GM12878 (cell line): ENCODE measurements around the gene CINP. TPM values are rescaled to one million over a fixed set of nuclear protein-coding genes. Genes with fewer than 3 reads are reported as not detected.
A peak's percentile ranks its signal among the peaks of the same experiment; 100 is the strongest.

Experiments used
- ATAC-seq: fragments of 200-7000 bp; cut with Tn5 transposase; 3 replicates; pipeline ENCODE4 v1.9.1; 2020; ENCODE audit warnings: mild to moderate bottlenecking, moderate library complexity
- BruUV-seq: library from RNA; stranded (reverse); fragments of 400-500 nt; replicated peaks from 2 replicates; lab custom pipeline; 2021; lab: Mats Ljungman, UMichigan
- CTCF ChIA-PET: fragments of 300-600 bp; sonication (Branson Sonifier 250); formaldehyde crosslinking; extraction: SDS; loops from one replicate; lab custom pipeline; 2021; ENCODE audit warnings: inconsistent platforms; lab: Yijun Ruan, JAX
- POLR2A ChIA-PET: fragments of 350-600 bp; formaldehyde crosslinking; extraction: SDS; loops from one replicate; lab custom pipeline; 2021; ENCODE audit warnings: inconsistent platforms; lab: Charles Lee
- RAD21 ChIA-PET: fragments of 300-600 bp; sonication (Branson Sonifier 250); formaldehyde crosslinking; loops from one replicate; lab custom pipeline; 2023; ENCODE audit warnings: antibody characterized with exemption; ENCODE audit not compliant: unreplicated experiment; lab: Charles Lee
- SMC1A ChIA-PET: fragments of 300-600 bp; sonication (Branson Sonifier 250); formaldehyde crosslinking; loops from one replicate; lab custom pipeline; 2023; ENCODE audit not compliant: unreplicated experiment, uncharacterized antibody; lab: Charles Lee
- DNase-seq: peaks from one replicate; pipeline ENCODE4 v3.0.0-alpha.2; 2011; ENCODE audit warnings: low read depth, low spot score
- FAIRE-seq: peaks from 3 replicates; lab custom pipeline; 2011; peaks lifted over from hg19 to GRCh38; lab: Jason Lieb, UNC
- H2AFZ ChIP-seq: 2 replicates; pipeline ENCODE4 v1.6.0; 2011; ENCODE audit warnings: low read depth, low read length, control low read depth; ENCODE audit not compliant: control insufficient read depth
- H3K27ac ChIP-seq: 2 replicates; pipeline ENCODE4 v1.5.1; 2011; ENCODE audit warnings: control low read depth; ENCODE audit not compliant: control insufficient read depth, insufficient read depth
- H3K27me3 ChIP-seq, 2 experiments: replicated peaks in 1 of 2; 2 replicates each; pipeline versions ENCODE4 v1.6.0 to v1.6.1; 2011; ENCODE audit warnings: low read length in 1 of 2; ENCODE audit not compliant: control insufficient read depth in 2 of 2, insufficient read depth in 2 of 2
- H3K36me3 ChIP-seq, 2 experiments: 2 replicates each; pipeline ENCODE4 v1.5.1; 2011; ENCODE audit warnings: low read length in 1 of 2; ENCODE audit not compliant: control insufficient read depth in 2 of 2, insufficient read depth in 2 of 2
- H3K4me1 ChIP-seq: 2 replicates; pipeline ENCODE4 v1.6.1; 2011; ENCODE audit warnings: mild to moderate bottlenecking, low read length, moderate library complexity, mixed read lengths; ENCODE audit not compliant: control insufficient read depth, insufficient read depth
- H3K4me2 ChIP-seq: 2 replicates; pipeline ENCODE4 v1.6.0; 2011; ENCODE audit warnings: control low read depth; ENCODE audit not compliant: control insufficient read depth, insufficient read depth
- H3K4me3 ChIP-seq: fragments of 200-600 bp; sonication (generic); 2 replicates; pipeline ENCODE4 v1.5.1; 2016
- H3K79me2 ChIP-seq: 2 replicates; pipeline ENCODE4 v1.6.0; 2011; ENCODE audit warnings: low read length; ENCODE audit not compliant: control insufficient read depth, insufficient read depth
- H3K9ac ChIP-seq: 2 replicates; pipeline ENCODE4 v1.8.0; 2011; ENCODE audit warnings: low read length, control low read depth, mixed read lengths; ENCODE audit not compliant: control insufficient read depth, insufficient read depth
- H3K9me3 ChIP-seq: replicated peaks from 3 replicates; pipeline ENCODE4 v1.5.1; 2011; ENCODE audit warnings: mild to moderate bottlenecking, low read length; ENCODE audit not compliant: control insufficient read depth, insufficient read depth
- H4K20me1 ChIP-seq: 2 replicates; pipeline ENCODE4 v1.6.0; 2011; ENCODE audit not compliant: control insufficient read depth, insufficient read depth
- BACH1 ChIP-seq: fragments of 450-650 bp; IDR thresholded peaks from 2 replicates; pipeline ENCODE4 v1.6.1; 2017; ENCODE audit warnings: mild to moderate bottlenecking, borderline replicate concordance
- BHLHE40 ChIP-seq, 2 experiments: fragments of 450-650 bp in 1 of 2; IDR thresholded peaks; 2 replicates each; pipeline ENCODE4 v1.6.1; 2011 to 2017; ENCODE audit warnings: low read depth in 2 of 2, borderline replicate concordance in 1 of 2, improper control_type of control experiment in 1 of 2, low read length in 1 of 2, mild to moderate bottlenecking in 1 of 2
- CREM ChIP-seq: IDR thresholded peaks from 2 replicates; pipeline ENCODE4 v1.6.1; 2014; ENCODE audit warnings: antibody characterized with exemption, low read depth
- EED ChIP-seq: sonication (generic); IDR thresholded peaks from 2 replicates; pipeline ENCODE4 v1.6.1; 2016; ENCODE audit warnings: antibody characterized with exemption, low read depth
- EGR1 ChIP-seq, 2 experiments: IDR thresholded peaks; 1 replicate in 1 of 2; 2 replicates in 1 of 2; pipeline ENCODE4 v1.6.1; 2011 to 2012; ENCODE audit warnings: low read depth in 2 of 2, low read length in 2 of 2, borderline replicate concordance in 1 of 2, mild to moderate bottlenecking in 1 of 2, moderate library complexity in 1 of 2
- FOS ChIP-seq: IDR thresholded peaks from 3 replicates; pipeline ENCODE4 v1.6.1; 2011; ENCODE audit warnings: borderline replicate concordance; ENCODE audit not compliant: insufficient read length; ENCODE audit errors: extremely low read depth
- FOXK2 ChIP-seq: fragments of 450-650 bp; IDR thresholded peaks from 2 replicates; pipeline ENCODE4 v1.6.1; 2017; ENCODE audit warnings: mild to moderate bottlenecking, moderate library complexity
- GATAD2B ChIP-seq: fragments of 450-650 bp; conservative IDR thresholded peaks from 2 replicates; pipeline ENCODE4 v1.6.1; 2017; ENCODE audit warnings: low read depth, mild to moderate bottlenecking, moderate library complexity
- IKZF1 ChIP-seq: fragments of 450-650 bp; conservative IDR thresholded peaks from 2 replicates; pipeline ENCODE4 v1.6.1; 2017; ENCODE audit warnings: antibody characterized with exemption, mild to moderate bottlenecking
- MAX ChIP-seq: IDR thresholded peaks from 2 replicates; pipeline ENCODE4 v1.6.1; 2012; ENCODE audit warnings: low read depth, low read length, improper control_type of control experiment
- MEF2B ChIP-seq: fragments of 450-650 bp; IDR thresholded peaks from 2 replicates; pipeline ENCODE4 v1.6.1; 2018; ENCODE audit warnings: mild to moderate bottlenecking, moderate library complexity; ENCODE audit not compliant: partially characterized antibody, poor library complexity, severe bottlenecking
- MTA2 ChIP-seq: fragments of 450-650 bp; IDR thresholded peaks from 2 replicates; pipeline ENCODE4 v1.6.1; 2016; ENCODE audit warnings: low read depth, mild to moderate bottlenecking, moderate library complexity
- MYC ChIP-seq: IDR thresholded peaks from 2 replicates; pipeline ENCODE4 v1.6.1; 2011; ENCODE audit warnings: mild to moderate bottlenecking, low read length, moderate library complexity, inconsistent platforms; ENCODE audit not compliant: insufficient read depth, insufficient replicate concordance, insufficient read length, severe bottlenecking
- POU2F2 ChIP-seq: IDR thresholded peaks from 3 replicates; pipeline ENCODE4 v1.6.1; 2011; ENCODE audit warnings: low read depth, mild to moderate bottlenecking, low read length, borderline replicate concordance
- RAD51 ChIP-seq: fragments of 450-650 bp; IDR thresholded peaks from 2 replicates; pipeline ENCODE4 v1.6.1; 2016; ENCODE audit warnings: moderate library complexity, mild to moderate bottlenecking, inconsistent platforms
- RB1 ChIP-seq: fragments of 450-650 bp; formaldehyde crosslinking; IDR thresholded peaks from 2 replicates; pipeline ENCODE4 v1.6.1; 2017; ENCODE audit warnings: mild to moderate bottlenecking, borderline replicate concordance
- RFX5 ChIP-seq: IDR thresholded peaks from 2 replicates; pipeline ENCODE4 v1.6.1; 2011; ENCODE audit warnings: low read depth, low read length, improper control_type of control experiment
- SIN3A ChIP-seq: IDR thresholded peaks from 2 replicates; pipeline ENCODE4 v1.6.1; 2012; ENCODE audit warnings: low read depth, low read length, improper control_type of control experiment
- TARDBP ChIP-seq: IDR thresholded peaks from 2 replicates; pipeline ENCODE4 v1.6.1; 2016; ENCODE audit warnings: borderline replicate concordance
- TCF3 ChIP-seq: IDR thresholded peaks from 2 replicates; pipeline ENCODE4 v1.6.1; 2012; ENCODE audit warnings: low read depth, mild to moderate bottlenecking, low read length, borderline replicate concordance; ENCODE audit not compliant: insufficient read depth
- USF1 ChIP-seq: IDR thresholded peaks from 2 replicates; pipeline ENCODE4 v1.6.1; 2011; ENCODE audit warnings: borderline replicate concordance, low read depth, mild to moderate bottlenecking, moderate library complexity, mixed read lengths, low read length; ENCODE audit not compliant: insufficient read depth; ENCODE audit errors: extremely low read length
- YY1 ChIP-seq: IDR thresholded peaks from 2 replicates; pipeline ENCODE4 v1.6.1; 2011; ENCODE audit warnings: low read depth, mild to moderate bottlenecking, low read length
- ZNF217 ChIP-seq: fragments of 450-650 bp; IDR thresholded peaks from 2 replicates; pipeline ENCODE4 v1.6.1; 2017; ENCODE audit warnings: antibody characterized with exemption, mild to moderate bottlenecking
- WGBS: methylation state at CpG from one replicate; pipeline ENCODE4 v1.1.6; 2016; ENCODE audit warnings: low lambda C conversion rate; ENCODE audit not compliant: insufficient replicate concordance, insufficient coverage; ENCODE audit errors: missing lambda C conversion rate; 5-methylcytosine and 5-hydroxymethylcytosine counted together
- in situ Hi-C: fragments of 300-500 bp; cut with MboI; formaldehyde crosslinking; loops from 9 replicates; pipeline ENCODE4 v1.14.3; 2018; ENCODE audit warnings: mixed read lengths
- intact Hi-C: fragments of 100-400 bp; cut with micrococcal nuclease; formaldehyde crosslinking; loops from one replicate; pipeline ENCODE4 v1.14.2; 2022; ENCODE audit not compliant: unreplicated experiment
- polyA plus RNA-seq, 11 experiments: library from polyadenylated mRNA; depleted of rRNA in 4 of 11; unstranded in 6 of 11; stranded (reverse) in 5 of 11; fragments of >200 nt; fragmentation: Nextera tagmentation in 4 of 11; fragmentation: Illumina TruSeq in 1 of 11; extraction: Ambion mirVana in 4 of 11; extraction: Trizol in 1 of 11; gene quantifications; 1 replicate in 1 of 11; 2 replicates in 10 of 11; pipeline versions ENCODE4 v1.2.1 to v1.2.3, GENCODE V29; 2011 to 2016; ENCODE audit warnings: inconsistent platforms in 2 of 11, missing spikeins in 2 of 11, low read depth in 1 of 11
- total RNA-seq, 4 experiments: library from RNA; depleted of rRNA in 3 of 4; stranded (reverse); fragments of >200 nt in 3 of 4; fragmentation: Illumina TruSeq in 1 of 4; extraction: Trizol in 1 of 4; gene quantifications; 2 replicates each; pipeline versions ENCODE4 v1.2.1 to v1.2.3, GENCODE V29; 2013 to 2021

The CINP gene
- total and polyA plus RNA-seq, 10 of the 15 experiments (the other 5 are each of a cell fraction or from before 2014, with no cell fraction given) = 45.4 to 73.3 (median 52.9) TPM

- Histone ChIP-seq H3K79me2 (peaks cover 2% of the 10 kb centered on the region), H2AFZ (peak overlapping the region; percentile 95), H3K4me1 (peaks cover 19% of the 10 kb centered on the region), H3K9ac (peak overlapping the region; percentile 53), H3K27me3 (no peaks in the 10 kb centered on the region), H3K4me2 (peak overlapping the region; percentile 97), H3K27ac (no peak overlapping the region), H3K4me3 (peak overlapping the region; percentile 91), H4K20me1 (no peaks in the 10 kb centered on the region), H3K36me3 (no peaks in the 10 kb centered on the region), H3K9me3 (no peaks in the 10 kb centered on the region)
- ChIA-PET POLR2A (interaction anchor here (0.9 to 1.0 kb wide), 2 partner anchors 9 to 543 kb away, joined by 4 read pairs; partner anchors contain the start of gene MOK), RAD21 (interaction anchor here (0.5 to 2.1 kb wide), 22 partner anchors 9 to 543 kb away, joined by 3 to 21 read pairs (median 4); partner anchors contain the start of genes MOK and WDR20), SMC1A (interaction anchor here (0.9 to 2.7 kb wide), 8 partner anchors 10 to 361 kb away, joined by 3 to 15 read pairs (median 4); partner anchors contain the start of gene MOK), CTCF (interaction anchor here (0.6 to 2.6 kb wide), 26 partner anchors 10 to 607 kb away, joined by 3 to 19 read pairs (median 3); partner anchors contain the start of genes DYNC1H1 and MOK)
- DNase-seq (no peak), ATAC-seq (peak; percentile 74), FAIRE-seq (no peak)
- 9% methylated on average over 52 of the region's 52 CpGs for whole genome bisulfite sequencing
- BruUV-seq = no TSS peak
- in situ Hi-C loops = loop anchor here (5.0 to 25.0 kb wide), 3 partner anchors 77 to 552 kb away; partner anchors contain the start of genes DYNC1H1 and PPP2R5C
- intact Hi-C loops = loop anchor here (1.0 to 10.0 kb wide), 7 partner anchors 79 to 610 kb away; partner anchors contain the start of gene HSP90AA1
- TF ChIP-seq MEF2B (peak; percentile 12), YY1 (peak; percentile 83), MTA2 (peak; percentile 51; the same call in 1 of the 2 replicates), RAD51 (peak; percentile 66), TARDBP (no peak), POU2F2 (0 out of 3 replicates have a peak, but pooled peaks have one; percentile 12), USF1 (peak; percentile 76), CREM (peak; percentile 73), MAX (peak; percentile 92), ZNF217 (no peak), RFX5 (no peak), EED (peak; percentile 46; the same call in 1 of the 2 replicates), GATAD2B (peak; percentile 96), BACH1 (peak; percentile 94), RB1 (peak; percentile 51; the same call in 1 of the 2 replicates), FOXK2 (no peak), MYC (peak; percentile 44), BHLHE40 (IDR thresholded peaks at IDR 0.05; ENCODE audit: borderline replicate concordance in 1 of 2, low read depth in 2 of 2, low read length in 1 of 2) (peak; percentile 85 to 92; a peak in 3 of 4 replicates), EGR1 (IDR thresholded peaks at IDR 0.05; ENCODE audit: borderline replicate concordance in 1 of 2, low read depth in 2 of 2, low read length in 2 of 2) (no peak), FOS (no peak), TCF3 (peak; percentile 69; the same call in 1 of the 2 replicates), SIN3A (peak; percentile 53; the same call in 1 of the 2 replicates), IKZF1 (peak; percentile 91)
Measured at GRCh38 chr14:102314242-102315011, 48.3 kb downstream of the CINP start.
